Endothelial cell of umbilical vein (primary cell): Measurements from ENCODE around the gene FHIT. TPM values are rescaled to one million over a fixed set of nuclear protein-coding genes. Genes with fewer than 3 reads are reported as not detected.

ENCODE experiments used
- BruUV-seq: library from RNA; stranded (reverse); fragments of 400-500 nt; replicated peaks from 2 replicates; lab custom pipeline; 2021; lab: Mats Ljungman, UMichigan
- CTCF ChIA-PET: fragments of 300-600, 350-600 bp; sonication (Branson Sonifier 250); formaldehyde crosslinking; loops from one replicate; lab custom pipeline; 2021; ENCODE audit warnings: antibody characterized with exemption, inconsistent platforms; lab: Charles Lee
- POLR2A ChIA-PET: fragments of 300-600, 350-600 bp; sonication (Branson Sonifier 250); formaldehyde crosslinking; loops from one replicate; lab custom pipeline; 2021; ENCODE audit warnings: antibody characterized with exemption, inconsistent platforms; lab: Charles Lee
- DNase-seq: peaks from one replicate; pipeline ENCODE4 v3.0.0-alpha.2; 2011; ENCODE audit warnings: low read depth, low spot score
- FAIRE-seq: peaks from 2 replicates; lab custom pipeline; 2011; peaks lifted over from hg19 to GRCh38; lab: Jason Lieb, UNC
- H2AFZ ChIP-seq: 2 replicates; pipeline ENCODE4 v1.6.0; 2012; ENCODE audit warnings: low read depth, low read length, control low read depth, inconsistent platforms
- H3K27ac ChIP-seq: 2 replicates; pipeline ENCODE4 v1.5.1; 2011; ENCODE audit warnings: low read depth, mild to moderate bottlenecking, control low read depth, low read length, moderate library complexity; ENCODE audit not compliant: insufficient read depth
- H3K27me3 ChIP-seq, 2 experiments: 2 replicates each; pipeline versions ENCODE4 v1.6.0 to v1.6.1; 2011; ENCODE audit warnings: low read length in 2 of 2, mixed read lengths in 1 of 2; ENCODE audit not compliant: control insufficient read depth in 2 of 2, insufficient read depth in 2 of 2
- H3K36me3 ChIP-seq, 2 experiments: 2 replicates in 1 of 2; 3 replicates in 1 of 2; pipeline ENCODE4 v1.5.1; 2011; ENCODE audit warnings: low read length in 2 of 2, mild to moderate bottlenecking in 1 of 2, moderate library complexity in 1 of 2; ENCODE audit not compliant: control insufficient read depth in 2 of 2, insufficient read depth in 2 of 2; ENCODE audit errors: extremely low read depth in 1 of 2
- H3K4me1 ChIP-seq: 3 replicates; pipeline ENCODE4 v1.5.1; 2011; ENCODE audit warnings: mild to moderate bottlenecking, low read length; ENCODE audit not compliant: control insufficient read depth, insufficient read depth; ENCODE audit errors: extremely low read depth
- H3K4me2 ChIP-seq: 2 replicates; pipeline ENCODE4 v1.6.1; 2011; ENCODE audit warnings: low read length, control low read depth, mixed read lengths; ENCODE audit not compliant: insufficient read depth
- H3K4me3 ChIP-seq, 3 experiments: fragments of 200-600 bp in 1 of 3; sonication (generic), shearing (Covaris generic) in 1 of 3; replicated peaks in 1 of 3; 2 replicates each; pipeline ENCODE4 v1.5.1; 2011 to 2016; ENCODE audit warnings: control low read depth in 3 of 3, low read length in 3 of 3, mild to moderate bottlenecking in 2 of 3, inconsistent platforms in 1 of 3, low read depth in 1 of 3, moderate library complexity in 1 of 3; ENCODE audit not compliant: insufficient read depth in 1 of 3
- H3K79me2 ChIP-seq: 2 replicates; pipeline ENCODE4 v1.6.0; 2012; ENCODE audit warnings: low read length, inconsistent platforms; ENCODE audit not compliant: control insufficient read depth, insufficient read depth
- H3K9ac ChIP-seq: replicated peaks from 2 replicates; pipeline ENCODE3; 2011; ENCODE audit warnings: low read length, control low read depth; ENCODE audit not compliant: insufficient read depth; ENCODE audit errors: extremely low read depth
- H3K9me1 ChIP-seq: replicated peaks from 3 replicates; pipeline ENCODE4 v1.6.0; 2011; ENCODE audit warnings: mild to moderate bottlenecking, low read length; ENCODE audit not compliant: control insufficient read depth, insufficient read depth; ENCODE audit errors: extremely low read depth
- H3K9me3 ChIP-seq: replicated peaks from 2 replicates; pipeline ENCODE4 v1.5.1; 2012; ENCODE audit warnings: low read length, inconsistent platforms; ENCODE audit not compliant: control insufficient read depth, insufficient read depth
- H4K20me1 ChIP-seq: replicated peaks from 2 replicates; pipeline ENCODE3; 2011; ENCODE audit warnings: mild to moderate bottlenecking, low read length; ENCODE audit not compliant: control insufficient read depth, insufficient read depth; ENCODE audit errors: extremely low read depth
- CTCF ChIP-seq, 2 donors: IDR thresholded peaks; 1 replicate in 1 of 2; 2 replicates in 1 of 2; pipeline ENCODE4 v1.5.1; 2011; ENCODE audit warnings: low read length in 2 of 2, mild to moderate bottlenecking in 2 of 2, moderate library complexity in 2 of 2, control low read depth in 1 of 2, inconsistent platforms in 1 of 2, low read depth in 1 of 2; ENCODE audit not compliant: insufficient read depth in 1 of 2; ENCODE audit errors: extremely low read depth in 1 of 2
- EZH2 ChIP-seq: IDR thresholded peaks from 2 replicates; pipeline ENCODE4 v1.6.1; 2012; ENCODE audit warnings: borderline replicate concordance, low read depth, mild to moderate bottlenecking, moderate library complexity, low read length, inconsistent platforms; ENCODE audit not compliant: severe bottlenecking
- FOS ChIP-seq: IDR thresholded peaks from 2 replicates; pipeline ENCODE4 v1.6.1; 2011; ENCODE audit warnings: mild to moderate bottlenecking, low read length, moderate library complexity, borderline replicate concordance; ENCODE audit not compliant: insufficient read depth
- GATA2 ChIP-seq: IDR thresholded peaks from 2 replicates; pipeline ENCODE4 v1.7.0; 2011; ENCODE audit warnings: low read depth, mild to moderate bottlenecking, moderate library complexity, mixed read lengths, low read length; ENCODE audit not compliant: insufficient read length, insufficient read depth
- POLR2A ChIP-seq: IDR thresholded peaks from 2 replicates; pipeline ENCODE4 v1.6.1; 2012; ENCODE audit warnings: low read depth, mild to moderate bottlenecking, control low read depth, low read length
- POLR2AphosphoS5 ChIP-seq: IDR thresholded peaks from 2 replicates; pipeline ENCODE4 v1.6.1; 2012; ENCODE audit warnings: low read depth, mild to moderate bottlenecking, control low read depth, low read length, moderate library complexity; ENCODE audit not compliant: insufficient read depth
- dilution Hi-C: fragments of 300-500 bp; cut with MboI; formaldehyde crosslinking; loops from one replicate; pipeline ENCODE4 v1.15.0; 2019; ENCODE audit warnings: low sequenced_read_pairs; ENCODE audit not compliant: extremely low pct_ligation_motif_present
- intact Hi-C: fragments of 100-400 bp; cut with micrococcal nuclease; formaldehyde crosslinking; loops from one replicate; pipeline ENCODE4 v1.10.0; 2022
- polyA plus RNA-seq, 4 experiments: library from polyadenylated mRNA; depleted of rRNA in 3 of 4; stranded (reverse) in 3 of 4; unstranded in 1 of 4; fragments of >200 nt; gene quantifications; 2 replicates each; pipeline versions ENCODE4 v1.2.1 to v1.2.3, GENCODE V29; 2011 to 2012; ENCODE audit warnings: missing spikeins in 1 of 4
- total RNA-seq: library from RNA; stranded (reverse); gene quantifications from 2 replicates; pipeline ENCODE4 v1.2.3, GENCODE V29; 2021
- TF ChIP-seq, protein P1 (sequence below): IDR thresholded peaks from 2 replicates; pipeline ENCODE4 v1.6.1; 2011; ENCODE audit not compliant: insufficient read depth, insufficient read length

The FHIT gene
- total and polyA plus RNA-seq, 2 donors (not counting 3 experiments of a cell fraction or from before 2014, with no cell fraction given), result 0.47 to 2.2 TPM

DNA sequence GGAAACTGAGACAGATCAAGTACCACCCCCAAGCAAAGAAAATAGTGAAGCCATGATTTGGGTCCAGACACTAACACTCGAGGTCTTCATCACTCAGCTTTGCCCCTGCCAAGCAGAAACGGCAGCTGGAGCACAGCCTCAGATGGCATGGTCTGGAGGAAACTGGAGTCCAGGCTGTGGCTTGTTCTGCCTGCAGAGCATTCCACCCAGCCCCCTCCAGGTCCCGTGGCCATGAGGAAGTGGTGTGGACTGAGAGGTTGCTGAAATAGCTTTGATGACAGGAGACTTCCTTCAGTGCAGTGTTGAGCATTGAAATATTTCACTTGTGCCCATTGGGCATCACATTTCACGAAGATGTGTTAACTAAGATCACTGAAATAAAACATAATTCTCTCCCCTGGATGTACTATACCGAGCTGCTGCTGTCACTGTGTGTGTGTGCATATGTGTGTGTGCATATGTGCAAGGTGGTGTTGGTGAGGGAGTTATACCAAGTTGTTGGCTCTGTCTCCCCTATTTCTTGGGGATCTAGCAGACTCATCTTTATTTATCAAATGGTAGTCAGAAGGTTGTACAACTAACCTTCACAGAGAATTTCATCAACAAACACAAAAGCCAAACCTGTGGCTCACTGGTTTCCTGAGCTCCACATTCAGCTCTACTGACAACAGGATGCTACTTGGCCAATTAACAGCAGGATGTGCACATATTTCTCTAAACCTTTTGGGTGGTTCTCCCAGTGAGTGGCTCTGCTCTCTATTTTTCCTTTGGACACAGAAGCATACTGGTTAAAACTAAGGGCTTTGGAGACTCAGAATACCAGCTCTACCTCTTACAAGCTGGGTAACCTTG, 1541.3 kb downstream of the FHIT start:
- no TSS peak for BruUV-seq
- no peaks in the 10 kb centered on the region for H4K20me1 ChIP-seq
- no peak for FAIRE-seq
- intact Hi-C loops (no loop called here), dilution Hi-C loops (no loop called here)
- no peaks in the 10 kb centered on the region for H3K9me1 ChIP-seq
- ChIA-PET POLR2A (no interaction called here), CTCF (no interaction called here)
- H3K27ac ChIP-seq, result no peak overlapping the region
- DNase-seq, result no peak
- H3K9me3 ChIP-seq, result peaks cover 4% of the 10 kb centered on the region
- H3K4me2 ChIP-seq, result no peak overlapping the region
- no peak overlapping the region for H2AFZ ChIP-seq
- no peaks in the 10 kb centered on the region for H3K4me1 ChIP-seq
- TF ChIP-seq EZH2 (no peak), FOS (no peak), CTCF (IDR thresholded peaks at IDR 0.05; ENCODE audit: extremely low read depth in 1 of 2, insufficient read depth in 1 of 2, low read depth in 1 of 2, low read length in 2 of 2) (no peak), GATA2 (no peak), POLR2A (no peak), POLR2AphosphoS5 (no peak)
- TF ChIP-seq, protein P1, sequence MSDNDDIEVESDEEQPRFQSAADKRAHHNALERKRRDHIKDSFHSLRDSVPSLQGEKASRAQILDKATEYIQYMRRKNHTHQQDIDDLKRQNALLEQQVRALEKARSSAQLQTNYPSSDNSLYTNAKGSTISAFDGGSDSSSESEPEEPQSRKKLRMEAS, result no peak
- no peaks in the 10 kb centered on the region for H3K36me3 ChIP-seq
- H3K27me3 ChIP-seq, result no peaks in the 10 kb centered on the region
- H3K9ac ChIP-seq, result no peak overlapping the region
- H3K4me3 ChIP-seq, result no peak overlapping the region
- H3K79me2 ChIP-seq, result no peaks in the 10 kb centered on the region
